Measurements from ENCODE around the gene GALNS. TPM values are rescaled to one million over a fixed set of nuclear protein-coding genes. Genes with fewer than 3 reads are reported as not detected.

The GALNS gene
- polyA plus RNA-seq, 3 donors: 25.2 to 28.3 (median 27.5) TPM

GRCh38 chr16:88877564-88878289, 21.0 kb upstream of the GALNS start:
- DNase-seq: no peak

GRCh38 chr16:88876942-88877526, 20.3 kb upstream of the GALNS start:
- no peak for DNase-seq

- DNase-seq: no peak
Observed at GRCh38 chr16:88875703-88876234, 19.0 kb upstream of the GALNS start.

- no peak for DNase-seq
Observed at GRCh38 chr16:88874938-88875599, 18.3 kb upstream of the GALNS start.

GRCh38 chr16:88872650-88873331, 16.0 kb upstream of the GALNS start:
- DNase-seq: no peak

GRCh38 chr16:88871730-88872416, 15.1 kb upstream of the GALNS start:
- no peak for DNase-seq

- DNase-seq: no peak
Observed at GRCh38 chr16:88871349-88871702, 14.6 kb upstream of the GALNS start.

- no peak for DNase-seq
Observed at GRCh38 chr16:88870608-88871348, 14.0 kb upstream of the GALNS start.

GRCh38 chr16:88869673-88869980, 12.9 kb upstream of the GALNS start:
- no peak for DNase-seq

GRCh38 chr16:88868974-88869672, 12.4 kb upstream of the GALNS start:
- DNase-seq: no peak

- DNase-seq: no peak
Observed at GRCh38 chr16:88867581-88868246, 11.0 kb upstream of the GALNS start.

- no peak for DNase-seq
Observed at GRCh38 chr16:88866151-88866920, 9.6 kb upstream of the GALNS start, which contains the start of gene PABPN1L. Gene PABPN1L, minus strand, starts transcription at chr16:88866660. Its CDS starts 54 bp downstream, at chr16:88866606.

- DNase-seq: no peak
Observed at GRCh38 chr16:88865742-88866141, 9.0 kb upstream of the GALNS start.

- DNase-seq: no peak
Observed at GRCh38 chr16:88865310-88865709, 8.6 kb upstream of the GALNS start.

GRCh38 chr16:88864521-88864920, 7.8 kb upstream of the GALNS start:
- DNase-seq: no peak

- no peak for DNase-seq
Observed at GRCh38 chr16:88864099-88864498, 7.4 kb upstream of the GALNS start.

GRCh38 chr16:88863426-88863825, 6.7 kb upstream of the GALNS start:
- no peak for DNase-seq

- no peak for DNase-seq
Observed at GRCh38 chr16:88862968-88863367, 6.2 kb upstream of the GALNS start.

GRCh38 chr16:88861359-88861758, 4.6 kb upstream of the GALNS start:
- DNase-seq: no peak

All from renal pelvis (tissue), 4 donors.